Lower lobe of right lung (tissue), 2 donors: ENCODE data around the gene LY9. TPM values are rescaled to one million over a fixed set of nuclear protein-coding genes. Genes with fewer than 3 reads are reported as not detected.

ENCODE experiments used
- ATAC-seq, 2 donors: fragments of 200-7000 bp; cut with Tn5 transposase; one replicate each; pipeline ENCODE4 v1.9.1; 2020 to 2022; ENCODE audit warnings: mild to moderate bottlenecking in 2 of 2, moderate library complexity in 2 of 2
- DNase-seq: peaks from one replicate; pipeline ENCODE4 v3.0.0-alpha.2; 2020
- H3K27ac ChIP-seq: fragments of 200-600 bp; one replicate; pipeline ENCODE4 v1.8.0; 2022
- H3K27me3 ChIP-seq: fragments of 200-600 bp; one replicate; pipeline ENCODE4 v1.8.0; 2022; ENCODE audit warnings: low read depth
- H3K36me3 ChIP-seq: fragments of 200-600 bp; one replicate; pipeline ENCODE4 v1.8.0; 2022; ENCODE audit warnings: mild to moderate bottlenecking
- H3K4me1 ChIP-seq: fragments of 200-600 bp; one replicate; pipeline ENCODE4 v1.8.0; 2022
- H3K4me3 ChIP-seq: fragments of 200-600 bp; one replicate; pipeline ENCODE4 v1.8.0; 2022; ENCODE audit warnings: mild to moderate bottlenecking
- H3K9me3 ChIP-seq: fragments of 200-600 bp; one replicate; pipeline ENCODE4 v1.8.0; 2022
- CTCF ChIP-seq: fragments of 200-600 bp; IDR thresholded peaks from one replicate; pipeline ENCODE4 v1.8.0; 2022; ENCODE audit warnings: antibody characterized with exemption, mild to moderate bottlenecking
- intact Hi-C: fragments of 100-400 bp; cut with DNase I; formaldehyde crosslinking; loops from one replicate; pipeline ENCODE4 v1.11.0; 2022
- total RNA-seq: library from RNA; stranded (reverse); fragmentation: NEBNext Ultra II Directional; extraction: Animal tissue kit (Norgen Biotek cat#: 25700); gene quantifications from one replicate; pipeline ENCODE4 v1.2.1, GENCODE V29; 2021
- donor health status: DM: no; HTN: yes; CAD: no; lungs with severe emphysema.

The LY9 gene
- total RNA-seq, 1 donor from 2014 or later = 1.8 TPM

DNA sequence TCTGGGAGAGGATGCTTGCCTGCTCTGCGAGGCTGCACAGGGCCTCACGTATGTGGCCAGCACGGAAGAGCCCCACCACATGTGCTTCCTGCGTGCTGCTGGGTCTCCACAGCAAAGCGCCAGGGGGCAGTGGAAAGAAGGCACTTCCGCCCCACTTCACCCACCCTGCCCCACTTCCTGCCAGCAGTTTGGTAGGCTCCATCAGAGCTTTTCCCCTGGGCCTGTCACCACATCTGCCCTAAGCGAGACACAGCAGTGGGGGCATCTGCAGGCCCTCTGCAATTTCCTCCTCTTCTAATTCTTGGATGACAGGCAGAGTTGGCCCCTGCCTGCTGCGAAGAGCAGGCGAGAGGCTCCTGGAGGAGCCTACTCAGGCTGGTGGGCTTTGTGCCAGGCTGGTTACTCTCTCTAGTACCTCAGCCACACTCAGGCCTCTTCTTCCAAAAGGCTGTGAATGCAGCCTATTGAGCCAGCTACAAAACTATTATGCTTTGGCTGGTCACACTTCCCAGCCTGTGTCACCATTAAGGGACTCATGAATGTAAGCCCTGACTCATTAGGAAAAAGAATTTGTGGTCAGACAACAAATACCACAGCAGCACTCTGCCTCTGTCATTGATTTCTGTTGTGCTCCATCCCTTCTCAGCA is 41.7 kb downstream of the LY9 start:
- H3K27ac ChIP-seq = peak overlapping the region; percentile 33
- intact Hi-C loops = loop anchor here (10.0 kb wide), 1 partner anchor 117 kb away; the partner anchor contains the start of gene ITLN2

GRCh38 chr1:160838888-160839287 is 42.9 kb downstream of the LY9 start:
- intact Hi-C loops = loop anchor here (10.0 kb wide), 1 partner anchor 116 kb away; the partner anchor contains the start of gene ITLN2
- Histone ChIP-seq H3K4me1 (peaks cover 19% of the 10 kb centered on the region), H3K36me3 (no peaks in the 10 kb centered on the region), H3K27ac (no peak overlapping the region), H3K4me3 (no peak overlapping the region), H3K9me3 (no peaks in the 10 kb centered on the region), H3K27me3 (no peaks in the 10 kb centered on the region)
- ATAC-seq (no peak), DNase-seq (no peak)
- no peak for TF ChIP-seq CTCF

More for the DNA sequence above, 41.7 kb downstream of the LY9 start:
- Histone ChIP-seq H3K4me3 (no peak overlapping the region), H3K36me3 (no peaks in the 10 kb centered on the region), H3K4me1 (peaks cover 19% of the 10 kb centered on the region), H3K27me3 (no peaks in the 10 kb centered on the region), H3K9me3 (no peaks in the 10 kb centered on the region)
- peak; percentile 8 for TF ChIP-seq CTCF
- ATAC-seq = peak; percentile 76 to 79
- DNase-seq = peak; percentile 53

DNA sequence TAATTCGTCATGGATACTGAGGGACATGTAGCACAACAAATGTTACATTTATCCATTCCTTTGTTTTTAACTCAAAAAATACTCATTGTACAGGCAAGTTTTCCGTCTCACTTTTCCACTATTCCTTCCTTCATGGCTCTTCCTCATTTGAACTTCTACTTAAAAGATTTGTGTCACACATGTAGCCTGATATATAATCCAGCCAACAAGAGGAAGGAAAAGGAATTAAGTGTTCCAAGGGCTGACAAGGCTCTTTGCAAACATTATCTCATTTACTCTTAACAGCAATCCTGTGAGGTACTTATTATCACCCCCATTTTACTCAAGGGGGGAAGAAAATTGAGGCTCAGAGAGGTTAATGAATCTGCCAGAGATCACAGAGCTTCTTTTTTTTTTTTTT is 43.8 kb downstream of the LY9 start:
- intact Hi-C loops = loop anchor here (10.0 kb wide), 1 partner anchor 115 kb away; the partner anchor contains the start of gene ITLN2
- no peaks in the 10 kb centered on the region for H3K36me3 ChIP-seq
- DNase-seq = no peak
- no peak for TF ChIP-seq CTCF
- H3K27me3 ChIP-seq = no peaks in the 10 kb centered on the region
- H3K27ac ChIP-seq = no peak overlapping the region
- H3K9me3 ChIP-seq = no peaks in the 10 kb centered on the region
- no peak overlapping the region for H3K4me3 ChIP-seq
- ATAC-seq = no peak
- H3K4me1 ChIP-seq = peaks cover 19% of the 10 kb centered on the region

DNA sequence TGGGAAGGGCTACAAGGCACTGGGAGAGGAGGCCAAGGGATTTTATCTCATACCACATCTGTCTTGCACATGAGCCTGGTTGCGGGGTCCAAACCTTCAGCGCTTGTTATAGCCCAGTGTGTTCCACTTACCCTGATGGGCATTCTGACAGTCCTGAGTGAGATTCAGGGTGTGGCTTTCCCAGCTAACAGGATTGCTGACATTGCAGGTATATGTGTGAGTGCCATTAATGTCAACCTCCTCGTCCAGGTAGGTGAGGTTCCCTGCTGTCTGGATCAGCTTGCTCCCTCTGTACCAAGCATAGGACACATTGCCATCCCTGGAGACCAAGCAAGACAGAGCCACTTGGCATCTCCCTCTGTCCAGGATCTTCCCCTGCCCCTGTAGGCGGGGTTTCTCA is 45.1 kb downstream of the LY9 start:
- H3K4me3 ChIP-seq = no peak overlapping the region
- no peak for TF ChIP-seq CTCF
- intact Hi-C loops = no loop called here
- ATAC-seq (no peak), DNase-seq (no peak)
- peaks cover 17% of the 10 kb centered on the region for H3K4me1 ChIP-seq
- peaks cover 3% of the 10 kb centered on the region for H3K9me3 ChIP-seq
- H3K27ac ChIP-seq = no peak overlapping the region
- H3K27me3 ChIP-seq = no peaks in the 10 kb centered on the region
- H3K36me3 ChIP-seq = no peaks in the 10 kb centered on the region

- ATAC-seq = no peak
- Histone ChIP-seq H3K9me3 (peaks cover 3% of the 10 kb centered on the region), H3K36me3 (no peaks in the 10 kb centered on the region), H3K4me1 (no peaks in the 10 kb centered on the region), H3K4me3 (no peak overlapping the region), H3K27ac (no peak overlapping the region), H3K27me3 (no peaks in the 10 kb centered on the region)
- TF ChIP-seq CTCF = no peak
- intact Hi-C loops = no loop called here
- DNase-seq = no peak
These were observed 48.7 kb downstream of the LY9 start for GRCh38 chr1:160844447-160845232.
